Activated effector memory CD4-positive, alpha-beta T cell treated with anti-CD3 and anti-CD28 coated beads, Interleukin-2, amount 50 U/mL, for 16 hours (primary cell): ENCODE measurements around the gene OR2M2.

Experiments used
- DNase-seq: peaks from one replicate; pipeline ENCODE4 v3.0.0-alpha.2; 2020

OR2M2 gene, protein sequence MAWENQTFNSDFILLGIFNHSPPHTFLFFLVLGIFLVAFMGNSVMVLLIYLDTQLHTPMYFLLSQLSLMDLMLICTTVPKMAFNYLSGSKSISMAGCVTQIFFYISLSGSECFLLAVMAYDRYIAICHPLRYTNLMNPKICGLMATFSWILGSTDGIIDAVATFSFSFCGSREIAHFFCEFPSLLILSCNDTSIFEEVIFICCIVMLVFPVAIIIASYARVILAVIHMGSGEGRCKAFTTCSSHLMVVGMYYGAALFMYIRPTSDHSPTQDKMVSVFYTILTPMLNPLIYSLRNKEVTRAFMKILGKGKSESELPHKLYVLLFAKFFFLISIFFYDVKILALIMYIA

GRCh38 chr1:248174521-248174920 lies at the start of gene OR2M2:
Gene OR2M2, plus strand, starts transcription at chr1:248174821. Its CDS starts 5,165 bp downstream, at chr1:248179986.
- DNase-seq: no peak

- DNase-seq: no peak
Measured at GRCh38 chr1:248127653-248128052, 47.0 kb upstream of the OR2M2 start.

GRCh38 chr1:248136811-248137210 lies 37.8 kb upstream of the OR2M2 start:
- no peak for DNase-seq

DNA sequence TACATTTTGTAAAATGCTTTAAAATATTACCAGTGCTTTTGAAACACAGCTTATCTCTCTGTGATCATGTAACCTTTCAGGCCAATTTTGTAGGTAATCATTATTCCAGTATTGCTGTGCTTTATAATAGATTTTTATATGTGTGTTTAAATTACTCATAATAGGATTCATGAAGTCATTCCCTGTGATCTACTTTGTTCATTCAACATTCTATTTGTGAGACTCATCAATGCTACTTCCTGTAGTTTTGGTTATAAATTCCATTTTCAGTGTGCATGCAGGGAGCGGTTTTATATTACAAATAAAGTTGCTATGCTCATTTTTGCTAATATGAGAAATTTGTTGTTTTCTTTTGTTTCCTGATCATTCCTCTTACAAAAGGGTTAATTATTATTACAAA lies 33.8 kb upstream of the OR2M2 start:
- DNase-seq: no peak

GRCh38 chr1:248143311-248143710 lies 31.3 kb upstream of the OR2M2 start:
- DNase-seq: no peak

DNA sequence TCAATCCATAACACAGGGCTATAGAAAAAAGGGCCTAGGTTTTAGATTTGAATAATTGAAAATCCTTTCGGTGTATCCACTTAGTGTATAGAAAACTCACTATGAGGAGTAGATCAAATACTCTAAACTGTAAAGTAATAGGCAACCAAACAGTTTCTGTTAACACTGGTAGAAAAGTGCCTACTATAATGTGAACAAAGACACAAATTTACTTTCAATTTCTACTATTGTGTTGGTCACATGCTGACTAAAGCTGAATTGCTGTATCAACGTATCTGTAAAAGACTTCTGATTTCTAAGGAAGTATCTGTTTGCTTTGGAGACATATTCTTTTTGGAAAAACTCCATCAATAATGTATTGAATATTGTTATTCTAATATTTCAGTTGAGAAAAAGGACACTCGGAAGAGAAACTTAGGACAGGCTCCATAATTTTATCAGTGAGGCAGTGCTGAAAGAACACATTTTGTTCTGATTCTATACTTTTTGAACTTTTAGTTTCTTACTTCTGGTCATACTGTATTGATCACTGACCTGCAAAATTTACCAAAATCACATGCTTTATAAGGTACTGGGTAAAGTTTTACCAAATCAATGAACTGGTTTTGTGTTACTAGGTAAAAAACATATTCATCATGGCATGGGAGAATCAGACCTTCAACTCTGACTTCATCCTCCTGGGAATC lies 30.0 kb upstream of the OR2M2 start, which contains the start of gene OR2M5:
Gene OR2M5, plus strand, starts transcription at position 636 of the 686 bp plus-strand sequence. Its CDS starts 0 bp downstream, at position 636.
- no peak for DNase-seq

- DNase-seq: no peak
Measured at GRCh38 chr1:248152056-248152827, 22.4 kb upstream of the OR2M2 start.

- DNase-seq: no peak
Measured at GRCh38 chr1:248155927-248156326, 18.7 kb upstream of the OR2M2 start.

DNA sequence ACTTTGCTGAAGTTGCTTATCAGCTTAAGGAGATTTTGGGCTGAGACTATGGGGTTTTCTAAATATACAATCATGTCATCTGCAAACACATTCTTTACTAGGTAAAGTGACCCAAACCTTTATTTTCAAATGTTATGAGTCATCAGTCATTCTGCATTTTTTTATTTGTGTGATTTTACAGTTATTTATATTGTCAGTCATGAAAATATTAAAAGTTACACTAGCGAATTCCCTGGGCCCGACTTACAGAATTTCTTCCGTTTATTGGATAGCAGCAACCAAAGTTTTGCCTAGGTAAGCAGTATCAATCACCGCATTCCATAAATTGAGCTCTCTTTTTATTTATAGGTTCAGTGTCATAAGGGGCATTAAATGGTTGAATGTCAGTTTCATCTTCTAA lies 15.9 kb upstream of the OR2M2 start:
- no peak for DNase-seq

DNA sequence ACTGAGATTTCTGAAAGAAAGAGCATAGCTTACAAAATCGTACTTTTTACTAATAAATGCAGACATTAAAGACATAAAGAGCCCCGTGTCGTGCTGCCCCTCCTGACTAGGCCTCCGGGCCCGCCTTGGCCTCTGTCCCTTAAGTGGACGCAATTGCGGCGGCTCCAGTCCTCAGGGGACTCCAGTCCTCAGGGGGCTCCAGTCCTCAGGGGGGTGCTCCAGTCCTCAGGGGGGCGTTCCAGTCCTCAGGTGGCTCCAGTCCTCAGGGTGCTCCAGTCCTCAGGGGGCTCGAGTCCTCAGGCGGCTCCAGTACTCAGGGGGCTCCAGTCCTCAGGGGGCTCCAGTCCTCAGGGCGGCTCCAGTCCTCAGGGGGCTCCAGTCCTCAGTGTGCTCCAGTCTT lies 10.6 kb upstream of the OR2M2 start:
- no peak for DNase-seq

DNA sequence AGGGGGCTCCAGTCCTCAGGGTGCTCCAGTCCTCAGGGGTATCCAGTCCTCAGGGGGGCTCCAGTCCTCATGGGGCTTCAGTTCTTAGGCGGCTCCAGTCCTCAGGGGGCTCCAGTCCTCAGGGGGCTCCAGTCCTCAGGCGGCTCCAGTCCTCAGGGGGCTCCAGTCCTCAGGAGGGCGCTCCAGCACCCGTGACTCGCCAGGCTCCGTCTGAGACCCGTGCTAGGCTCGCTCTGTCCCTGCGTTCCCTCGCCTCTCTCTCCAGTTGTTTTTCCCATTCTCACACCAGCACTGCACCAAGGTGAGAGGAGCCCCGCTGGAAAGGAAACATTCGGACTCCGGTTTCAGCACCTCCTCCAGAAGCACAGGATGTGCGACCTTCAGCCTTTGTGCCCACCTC lies 9.4 kb upstream of the OR2M2 start:
- no peak for DNase-seq

GRCh38 chr1:248183996-248184395 lies 9.4 kb downstream of the OR2M2 start:
- DNase-seq: no peak

GRCh38 chr1:248187363-248187762 lies 12.7 kb downstream of the OR2M2 start:
- DNase-seq: no peak

DNA sequence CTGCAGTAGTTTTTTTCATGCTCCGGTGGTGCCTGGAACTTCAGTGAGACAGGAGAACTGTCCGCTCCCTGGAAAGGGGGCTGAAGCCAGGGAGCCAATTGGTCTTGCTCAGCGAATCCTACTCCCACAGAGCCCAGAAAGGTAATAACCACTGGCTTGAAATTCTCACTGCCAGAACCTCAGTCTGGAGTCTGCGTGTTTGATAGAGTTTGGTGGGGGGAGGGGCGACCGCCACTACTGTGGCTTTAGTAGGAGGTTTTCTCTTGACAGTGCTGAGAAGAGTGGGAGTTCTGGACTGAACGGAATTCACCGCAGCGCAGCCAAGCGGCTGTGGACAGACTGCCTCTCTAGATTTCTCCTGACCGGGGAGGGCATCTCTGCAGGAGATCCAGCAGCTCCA lies 14.4 kb downstream of the OR2M2 start:
- no peak for DNase-seq

DNA sequence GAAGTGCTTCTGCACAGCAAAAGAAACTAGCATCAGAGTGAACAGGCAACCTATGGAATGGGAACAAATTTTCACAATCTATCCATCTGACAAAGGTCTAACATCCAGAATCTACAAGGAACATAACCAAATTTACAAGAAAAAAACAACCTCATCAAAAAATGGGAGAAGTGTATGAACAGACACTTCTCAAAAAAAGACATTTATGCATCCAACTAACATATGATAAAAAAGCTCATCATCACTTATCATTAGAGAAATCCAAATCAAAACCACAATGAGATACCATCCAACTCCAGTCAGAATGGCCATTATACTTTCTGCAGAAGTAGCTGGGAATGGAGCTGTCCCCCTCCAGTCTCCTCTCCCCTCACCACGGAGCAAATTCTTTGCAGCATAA lies 19.5 kb downstream of the OR2M2 start:
- DNase-seq: no peak

DNA sequence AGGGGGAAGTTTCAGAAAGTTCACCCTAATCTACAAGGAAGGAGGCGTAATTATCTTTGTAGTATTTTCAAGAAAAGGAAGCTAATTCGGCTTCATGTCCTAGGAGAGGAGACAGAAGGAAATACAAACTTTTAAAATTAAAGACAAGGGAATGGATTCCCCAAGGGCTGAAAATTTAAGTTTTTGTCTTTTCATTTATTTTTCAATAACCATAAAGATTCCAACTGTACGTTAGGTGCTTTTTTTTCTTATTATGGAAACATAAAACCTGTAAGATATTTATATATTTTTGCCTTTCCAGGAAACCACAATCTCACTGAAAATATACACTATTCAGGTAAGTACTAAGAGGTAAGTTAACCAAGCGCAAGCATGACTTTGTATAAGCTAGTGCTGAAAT lies 22.3 kb downstream of the OR2M2 start, which contains the start of gene OR2M3:
Gene OR2M3, plus strand, starts transcription at position 301 of the 400 bp plus-strand sequence. CDS start 5,803 bp downstream, outside the sequence.
- DNase-seq: no peak

- no peak for DNase-seq
Measured at GRCh38 chr1:248215880-248216279, 41.3 kb downstream of the OR2M2 start.

DNA sequence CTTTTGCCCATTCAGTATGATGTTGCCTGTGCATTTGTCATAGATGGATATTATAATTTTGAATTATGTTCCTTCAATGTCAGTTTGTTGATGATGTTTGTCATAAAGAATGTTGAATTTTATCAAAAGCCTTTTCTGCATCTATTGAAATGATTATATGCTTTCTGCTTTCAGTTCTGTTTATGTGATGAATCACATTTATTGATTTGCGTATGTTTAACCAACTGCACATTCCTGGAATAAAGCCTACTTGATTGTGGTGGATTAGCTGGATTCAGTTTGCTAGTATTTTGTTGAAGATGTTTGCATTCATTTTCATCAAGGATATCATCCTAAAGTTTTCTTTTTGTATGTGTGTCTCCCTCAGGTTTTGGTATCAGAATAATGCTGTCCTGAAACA lies 50.9 kb downstream of the OR2M2 start:
- DNase-seq: no peak

- no peak for DNase-seq
Measured at GRCh38 chr1:248229360-248229908, 54.8 kb downstream of the OR2M2 start.
